GM20000 (cell line): ENCODE data around the gene ARL15.

Experiments
- DNase-seq: peaks from one replicate; pipeline ENCODE4 v3.0.0; 2012; ENCODE audit warnings: low spot score
- CTCF ChIP-seq: IDR thresholded peaks from 2 replicates; pipeline ENCODE4 v1.5.1; 2012; ENCODE audit warnings: mild to moderate bottlenecking, control low read depth; ENCODE audit errors: extremely low read depth, missing control alignments

Gene ARL15

GRCh38 chr5:54224103-54224826 is 86.1 kb downstream of the ARL15 start:
- no peak for DNase-seq
- no peak for TF ChIP-seq CTCF

- no peak for DNase-seq
- no peak for TF ChIP-seq CTCF
These were observed 88.0 kb downstream of the ARL15 start for GRCh38 chr5:54222336-54222735.

- no peak for DNase-seq
- no peak for TF ChIP-seq CTCF
These were observed 89.2 kb downstream of the ARL15 start for GRCh38 chr5:54221135-54221534.

GRCh38 chr5:54220230-54221040 is 89.9 kb downstream of the ARL15 start:
- no peak for TF ChIP-seq CTCF
- DNase-seq = no peak

- DNase-seq = peak; percentile 16
- TF ChIP-seq CTCF = peak; percentile 53
These were observed 92.4 kb downstream of the ARL15 start for GRCh38 chr5:54217826-54218503.

- no peak for DNase-seq
- no peak for TF ChIP-seq CTCF
These were observed 95.1 kb downstream of the ARL15 start for GRCh38 chr5:54215233-54215736.

- no peak for TF ChIP-seq CTCF
- no peak for DNase-seq
These were observed 95.7 kb downstream of the ARL15 start for GRCh38 chr5:54214722-54215121.
